Tibial nerve (tissue), 4 donors: ENCODE measurements around the gene MCUB. TPM values are rescaled to one million over a fixed set of nuclear protein-coding genes. Genes with fewer than 3 reads are reported as not detected.

Experiments used
- DNase-seq, 2 donors: peaks; one replicate each; pipeline ENCODE4 v3.0.0-alpha.2; 2019; ENCODE audit warnings: low spot score in 2 of 2
- H3K27ac ChIP-seq, 4 donors: fragments of 200-600 bp; sonication (generic) in 3 of 4; one replicate each; pipeline ENCODE4 v1.5.1; 2017 to 2019; ENCODE audit warnings: mild to moderate bottlenecking in 1 of 4
- H3K27me3 ChIP-seq, 2 donors: fragments of 200-600 bp; sonication (generic) in 1 of 2; one replicate each; pipeline versions ENCODE4 v1.5.1 to v1.6.0; 2017 to 2019
- H3K36me3 ChIP-seq, 3 donors: fragments of 200-600 bp; sonication (generic); one replicate each; pipeline ENCODE4 v1.5.1; 2018 to 2019
- H3K4me1 ChIP-seq, 4 donors: fragments of 200-600 bp; sonication (generic) in 3 of 4; one replicate each; pipeline ENCODE4 v1.5.1; 2017 to 2019
- H3K4me3 ChIP-seq, 4 donors: fragments of 200-600 bp; sonication (generic) in 3 of 4; one replicate each; pipeline ENCODE4 v1.5.1; 2017 to 2019; ENCODE audit warnings: mild to moderate bottlenecking in 1 of 4, moderate library complexity in 1 of 4
- H3K9me3 ChIP-seq, 4 donors: fragments of 200-600 bp; sonication (generic) in 3 of 4; one replicate each; pipeline ENCODE4 v1.5.1; 2017 to 2019
- EP300 ChIP-seq, 2 donors: sonication (generic); formaldehyde crosslinking; IDR thresholded peaks; one replicate each; pipeline ENCODE4 v1.6.1; 2017; ENCODE audit warnings: antibody characterized with exemption in 2 of 2, mild to moderate bottlenecking in 1 of 2
- POLR2A ChIP-seq, 2 donors: fragments of 450-650 bp; IDR thresholded peaks; one replicate each; pipeline ENCODE4 v1.6.1; 2017; ENCODE audit warnings: antibody characterized with exemption in 2 of 2, mild to moderate bottlenecking in 2 of 2, moderate library complexity in 2 of 2
- WGBS, 2 donors: methylation state at CpG; one replicate each; pipeline ENCODE4 v1.1.5; 2018; 5-methylcytosine and 5-hydroxymethylcytosine counted together
- total RNA-seq, 4 donors: library from RNA; depleted of rRNA; stranded (reverse); fragments of >200 nt; gene quantifications; one replicate each; pipeline ENCODE4 v1.1.0, GENCODE V29; 2016
- TF ChIP-seq, protein P1 (sequence below), 5 experiments: fragments of 200-600 bp in 3 of 5; fragments of 450-650 bp in 2 of 5; sonication (generic) in 3 of 5; IDR thresholded peaks; one replicate each; pipeline ENCODE4 v1.5.1; 2016 to 2019; ENCODE audit warnings: antibody characterized with exemption in 5 of 5, mild to moderate bottlenecking in 3 of 5, moderate library complexity in 2 of 5

The MCUB gene
- total RNA-seq, 4 donors from 2014 or later = 15.5 to 57.3 (median 24.4) TPM

GRCh38 chr4:109599046-109599652 lies 39.1 kb downstream of the MCUB start:
- WGBS, 2 donors = 85 to 89% methylated on average over 6 of the region's 6 CpGs
- Histone ChIP-seq H3K4me1 (no peaks in the 10 kb centered on the region), H3K27ac (no peak overlapping the region), H3K4me3 (no peak overlapping the region), H3K9me3 (peaks cover 0 to 19% (median 0%) of the 10 kb centered on the region in 4 donors), H3K36me3 (peaks cover 0 to 8% (median 0%) of the 10 kb centered on the region in 3 donors), H3K27me3 (no peaks in the 10 kb centered on the region)
- DNase-seq = no peak
- TF ChIP-seq, protein P1, sequence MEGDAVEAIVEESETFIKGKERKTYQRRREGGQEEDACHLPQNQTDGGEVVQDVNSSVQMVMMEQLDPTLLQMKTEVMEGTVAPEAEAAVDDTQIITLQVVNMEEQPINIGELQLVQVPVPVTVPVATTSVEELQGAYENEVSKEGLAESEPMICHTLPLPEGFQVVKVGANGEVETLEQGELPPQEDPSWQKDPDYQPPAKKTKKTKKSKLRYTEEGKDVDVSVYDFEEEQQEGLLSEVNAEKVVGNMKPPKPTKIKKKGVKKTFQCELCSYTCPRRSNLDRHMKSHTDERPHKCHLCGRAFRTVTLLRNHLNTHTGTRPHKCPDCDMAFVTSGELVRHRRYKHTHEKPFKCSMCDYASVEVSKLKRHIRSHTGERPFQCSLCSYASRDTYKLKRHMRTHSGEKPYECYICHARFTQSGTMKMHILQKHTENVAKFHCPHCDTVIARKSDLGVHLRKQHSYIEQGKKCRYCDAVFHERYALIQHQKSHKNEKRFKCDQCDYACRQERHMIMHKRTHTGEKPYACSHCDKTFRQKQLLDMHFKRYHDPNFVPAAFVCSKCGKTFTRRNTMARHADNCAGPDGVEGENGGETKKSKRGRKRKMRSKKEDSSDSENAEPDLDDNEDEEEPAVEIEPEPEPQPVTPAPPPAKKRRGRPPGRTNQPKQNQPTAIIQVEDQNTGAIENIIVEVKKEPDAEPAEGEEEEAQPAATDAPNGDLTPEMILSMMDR (IDR thresholded peaks at IDR 0.05) = no peak
- TF ChIP-seq POLR2A (IDR thresholded peaks at IDR 0.05) (no peak), EP300 (IDR thresholded peaks at IDR 0.05) (no peak)

DNA sequence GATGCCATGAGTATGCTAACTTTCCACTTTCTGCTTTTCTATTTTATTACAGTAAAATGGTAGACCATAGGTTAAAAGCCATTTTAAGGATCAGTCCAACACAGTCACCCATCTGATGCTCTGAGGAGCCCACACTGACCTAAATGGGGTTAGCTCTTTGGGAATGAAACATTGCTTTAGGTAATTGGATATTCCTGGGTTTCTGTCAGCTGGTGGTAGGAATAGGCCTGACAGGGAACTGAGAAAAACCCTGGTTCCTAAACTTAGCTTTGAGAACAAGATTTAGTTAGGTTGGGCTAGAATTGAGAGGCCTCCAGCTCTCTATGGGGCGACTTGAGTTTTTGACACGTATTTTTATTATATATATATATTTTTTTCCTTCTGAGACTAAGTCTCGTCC lies 40.4 kb downstream of the MCUB start:
- no peaks in the 10 kb centered on the region for H3K4me1 ChIP-seq
- no peaks in the 10 kb centered on the region for H3K27me3 ChIP-seq
- 91 to 100% methylated on average over 3 of the region's 3 CpGs for WGBS, 2 donors
- H3K27ac ChIP-seq = no peak overlapping the region
- no peak for TF ChIP-seq POLR2A (IDR thresholded peaks at IDR 0.05)
- TF ChIP-seq, protein P1 (IDR thresholded peaks at IDR 0.05) = no peak
- TF ChIP-seq EP300 (IDR thresholded peaks at IDR 0.05) = no peak
- DNase-seq = no peak
- peaks cover 0 to 8% (median 0%) of the 10 kb centered on the region in 3 donors for H3K36me3 ChIP-seq
- H3K4me3 ChIP-seq = no peak overlapping the region
- peaks cover 0 to 19% (median 0%) of the 10 kb centered on the region in 4 donors for H3K9me3 ChIP-seq

GRCh38 chr4:109601336-109601735 lies 41.3 kb downstream of the MCUB start:
- H3K27me3 ChIP-seq = no peaks in the 10 kb centered on the region
- no peak for TF ChIP-seq EP300 (IDR thresholded peaks at IDR 0.05)
- TF ChIP-seq, protein P1 (IDR thresholded peaks at IDR 0.05) = no peak
- TF ChIP-seq POLR2A (IDR thresholded peaks at IDR 0.05) = no peak
- 85 to 92% methylated on average over 2 of the region's 2 CpGs for WGBS, 2 donors
- no peak for DNase-seq
- no peak overlapping the region for H3K27ac ChIP-seq
- H3K36me3 ChIP-seq = peaks cover 0 to 8% (median 0%) of the 10 kb centered on the region in 3 donors
- H3K4me3 ChIP-seq = no peak overlapping the region
- no peaks in the 10 kb centered on the region for H3K4me1 ChIP-seq
- peaks cover 0 to 23% (median 0%) of the 10 kb centered on the region in 4 donors for H3K9me3 ChIP-seq

- no peaks in the 10 kb centered on the region for H3K27me3 ChIP-seq
- H3K4me1 ChIP-seq = no peaks in the 10 kb centered on the region
- no peak overlapping the region for H3K4me3 ChIP-seq
- peaks cover 0 to 20% (median 0%) of the 10 kb centered on the region in 3 donors for H3K36me3 ChIP-seq
- peaks cover 0 to 34% (median 0%) of the 10 kb centered on the region in 4 donors for H3K9me3 ChIP-seq
- H3K27ac ChIP-seq = no peak overlapping the region
- no peak for DNase-seq
- no peak for TF ChIP-seq POLR2A (IDR thresholded peaks at IDR 0.05)
- TF ChIP-seq EP300 (IDR thresholded peaks at IDR 0.05) = no peak
- TF ChIP-seq, protein P1 (IDR thresholded peaks at IDR 0.05) = no peak
These were observed 47.9 kb downstream of the MCUB start for GRCh38 chr4:109607976-109608375.

GRCh38 chr4:109608879-109609278 lies 48.8 kb downstream of the MCUB start:
- no peak overlapping the region for H3K4me3 ChIP-seq
- TF ChIP-seq, protein P1 (IDR thresholded peaks at IDR 0.05) = no peak
- TF ChIP-seq EP300 (IDR thresholded peaks at IDR 0.05) (no peak), POLR2A (IDR thresholded peaks at IDR 0.05) (no peak)
- H3K4me1 ChIP-seq = no peaks in the 10 kb centered on the region
- H3K27ac ChIP-seq = no peak overlapping the region
- no peak for DNase-seq
- H3K36me3 ChIP-seq = peaks cover 0 to 13% (median 0%) of the 10 kb centered on the region in 3 donors
- peaks cover 0 to 26% (median 0%) of the 10 kb centered on the region in 4 donors for H3K9me3 ChIP-seq
- H3K27me3 ChIP-seq = no peaks in the 10 kb centered on the region
- 93 to 100% methylated on average over 1 of the region's 1 CpG for WGBS, 2 donors
